HG02943 (cell line): ENCODE results near the gene KPNB1.

Source experiments
- ATAC-seq: cut with Tn5 transposase; IDR thresholded peaks from one replicate; pipeline ENCODE4 v1.9.1; 2021; ENCODE audit warnings: mild to moderate bottlenecking, low read depth, moderate library complexity; ENCODE audit not compliant: unreplicated experiment

Gene KPNB1

GRCh38 chr17:47649153-47649971 is at the start of gene KPNB1:
Gene KPNB1 (plus strand): TSS chr17:47649919. CDS start chr17:47650245, 326 bp downstream.
- peak; percentile 81 for ATAC-seq

GRCh38 chr17:47603830-47604597 is 45.7 kb upstream of the KPNB1 start:
- ATAC-seq, result no peak

GRCh38 chr17:47604598-47604927 is 45.2 kb upstream of the KPNB1 start:
- no peak for ATAC-seq

GRCh38 chr17:47605011-47605410 is 44.7 kb upstream of the KPNB1 start:
- no peak for ATAC-seq

GRCh38 chr17:47607481-47607880 is 42.2 kb upstream of the KPNB1 start:
- no peak for ATAC-seq

GRCh38 chr17:47611372-47612350 is 38.1 kb upstream of the KPNB1 start:
- ATAC-seq, result no peak

- ATAC-seq, result no peak
Measured at GRCh38 chr17:47615766-47616424, 33.8 kb upstream of the KPNB1 start.

GRCh38 chr17:47618410-47618809 is 31.3 kb upstream of the KPNB1 start:
- no peak for ATAC-seq

- no peak for ATAC-seq
Measured at GRCh38 chr17:47620503-47621245, 29.0 kb upstream of the KPNB1 start.

- ATAC-seq, result no peak
Measured at GRCh38 chr17:47621293-47622179, 28.2 kb upstream of the KPNB1 start.

- no peak for ATAC-seq
Measured at GRCh38 chr17:47622180-47622549, 27.6 kb upstream of the KPNB1 start.

- no peak for ATAC-seq
Measured at GRCh38 chr17:47624727-47625068, 25.0 kb upstream of the KPNB1 start.

- no peak for ATAC-seq
Measured at GRCh38 chr17:47628014-47628566, 21.6 kb upstream of the KPNB1 start.

GRCh38 chr17:47629826-47630225 is 19.9 kb upstream of the KPNB1 start:
- no peak for ATAC-seq

- ATAC-seq, result no peak
Measured at GRCh38 chr17:47630614-47631013, 19.1 kb upstream of the KPNB1 start.

GRCh38 chr17:47632991-47633390 is 16.7 kb upstream of the KPNB1 start:
- ATAC-seq, result no peak

- no peak for ATAC-seq
Measured at GRCh38 chr17:47633996-47634395, 15.7 kb upstream of the KPNB1 start.

- no peak for ATAC-seq
Measured at GRCh38 chr17:47634870-47635269, 14.8 kb upstream of the KPNB1 start.
